22Rv1 (cell line): Measurements from ENCODE around the gene CALML4.

ENCODE experiments used
- H3K27ac ChIP-seq: fragments of 450-650 bp; 2 replicates; pipeline ENCODE4 v1.5.1; 2017
- ZFX ChIP-seq: fragments of 450-650 bp; IDR thresholded peaks from 2 replicates; pipeline ENCODE4 v1.6.1; 2017; ENCODE audit warnings: antibody characterized with exemption, borderline replicate concordance
- TF ChIP-seq, protein P1 (sequence below): fragments of 450-650 bp; IDR thresholded peaks from 2 replicates; pipeline ENCODE4 v1.5.1; 2017; ENCODE audit warnings: mild to moderate bottlenecking

The CALML4 gene

DNA sequence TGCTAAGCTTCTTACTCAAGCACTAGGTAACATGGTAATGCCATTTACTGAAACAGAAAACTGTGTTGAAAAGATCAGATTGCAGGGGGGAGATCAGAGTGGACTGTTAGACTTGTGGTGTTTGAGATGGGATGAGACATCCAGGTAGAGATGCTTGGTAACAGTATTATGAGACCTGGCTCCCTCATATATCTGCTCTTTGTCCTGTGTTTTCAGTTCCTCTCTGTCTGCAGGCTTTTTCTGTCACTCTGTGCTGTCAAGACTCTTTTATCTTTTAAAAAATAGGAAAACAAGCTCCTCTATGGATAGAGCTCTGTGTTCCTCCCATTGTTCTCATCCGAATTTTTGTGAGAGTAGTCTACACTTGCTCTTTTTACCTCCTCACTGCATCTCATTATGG lies 48.1 kb downstream of the CALML4 start:
- TF ChIP-seq, protein P1, sequence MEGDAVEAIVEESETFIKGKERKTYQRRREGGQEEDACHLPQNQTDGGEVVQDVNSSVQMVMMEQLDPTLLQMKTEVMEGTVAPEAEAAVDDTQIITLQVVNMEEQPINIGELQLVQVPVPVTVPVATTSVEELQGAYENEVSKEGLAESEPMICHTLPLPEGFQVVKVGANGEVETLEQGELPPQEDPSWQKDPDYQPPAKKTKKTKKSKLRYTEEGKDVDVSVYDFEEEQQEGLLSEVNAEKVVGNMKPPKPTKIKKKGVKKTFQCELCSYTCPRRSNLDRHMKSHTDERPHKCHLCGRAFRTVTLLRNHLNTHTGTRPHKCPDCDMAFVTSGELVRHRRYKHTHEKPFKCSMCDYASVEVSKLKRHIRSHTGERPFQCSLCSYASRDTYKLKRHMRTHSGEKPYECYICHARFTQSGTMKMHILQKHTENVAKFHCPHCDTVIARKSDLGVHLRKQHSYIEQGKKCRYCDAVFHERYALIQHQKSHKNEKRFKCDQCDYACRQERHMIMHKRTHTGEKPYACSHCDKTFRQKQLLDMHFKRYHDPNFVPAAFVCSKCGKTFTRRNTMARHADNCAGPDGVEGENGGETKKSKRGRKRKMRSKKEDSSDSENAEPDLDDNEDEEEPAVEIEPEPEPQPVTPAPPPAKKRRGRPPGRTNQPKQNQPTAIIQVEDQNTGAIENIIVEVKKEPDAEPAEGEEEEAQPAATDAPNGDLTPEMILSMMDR: no peak
- no peak for TF ChIP-seq ZFX
- H3K27ac ChIP-seq: no peak overlapping the region

DNA sequence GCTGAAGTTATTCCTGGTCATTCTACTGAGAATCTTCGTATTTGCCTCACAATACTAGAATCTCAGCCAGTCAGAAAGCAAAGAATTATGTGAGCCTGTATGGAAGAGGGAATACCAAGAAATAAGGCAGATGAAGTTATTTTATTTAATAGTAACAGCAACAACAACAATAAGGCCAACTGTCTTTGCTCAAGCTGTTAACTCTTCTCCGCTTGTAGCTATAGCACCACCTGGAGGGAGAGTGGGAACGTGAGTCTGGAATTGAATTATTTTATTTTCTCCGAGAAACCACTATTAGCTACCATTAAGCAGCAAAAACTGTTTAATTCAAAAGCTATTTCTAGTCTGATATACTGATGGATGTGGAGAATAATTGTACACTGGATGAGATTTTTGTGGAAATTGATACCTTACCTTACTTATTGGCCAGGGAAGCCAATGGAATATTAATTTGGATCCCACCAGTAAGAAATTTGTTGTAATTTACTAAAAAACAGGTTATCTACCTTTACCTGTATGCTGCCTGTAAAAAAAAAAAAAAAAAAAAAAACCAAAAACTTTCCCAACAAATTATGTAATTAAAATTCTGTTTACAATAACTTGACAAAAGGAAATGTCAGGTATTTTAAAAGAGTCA lies 50.1 kb downstream of the CALML4 start:
- no peak overlapping the region for H3K27ac ChIP-seq
- TF ChIP-seq, protein P1: peak; percentile 88
- no peak for TF ChIP-seq ZFX

DNA sequence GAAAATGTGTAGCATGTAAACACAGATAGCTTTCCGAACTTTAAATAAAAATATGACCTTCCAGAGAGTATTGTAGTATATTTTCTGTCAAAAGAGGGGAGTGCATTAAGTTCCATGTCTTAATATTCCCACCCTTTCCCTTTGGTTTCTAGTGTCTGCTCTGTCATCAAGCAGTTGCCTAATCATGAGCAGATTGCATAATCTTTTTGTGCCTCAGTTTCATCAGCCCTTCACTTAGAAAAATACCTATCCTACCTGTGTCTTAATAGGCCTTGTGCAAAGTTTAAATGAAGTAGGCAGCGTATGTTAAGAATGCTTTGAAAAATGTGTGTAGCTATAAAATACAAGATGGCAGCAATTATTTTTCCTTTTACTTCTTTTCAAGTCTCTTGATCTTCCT lies 52.8 kb downstream of the CALML4 start:
- TF ChIP-seq, protein P1: no peak
- no peak for TF ChIP-seq ZFX

DNA sequence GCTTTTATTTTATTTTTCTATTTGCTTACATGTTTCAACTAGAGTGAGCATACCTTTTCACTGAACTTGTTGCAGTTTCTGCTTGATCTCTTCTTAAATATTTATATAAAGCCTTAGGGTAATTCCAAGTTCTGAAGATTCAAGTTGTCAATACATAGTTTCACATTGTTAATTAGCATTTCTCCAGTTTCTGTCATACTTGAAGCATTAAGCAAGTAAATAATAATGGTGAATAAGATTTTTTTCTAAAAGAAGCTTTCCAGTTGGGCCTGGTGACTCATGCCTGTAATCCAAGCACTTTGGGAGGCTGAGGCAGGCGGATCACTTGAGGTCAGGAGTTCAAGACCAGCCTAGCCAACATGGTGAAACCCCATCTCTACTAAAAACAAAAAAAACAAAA lies 53.9 kb downstream of the CALML4 start:
- no peak overlapping the region for H3K27ac ChIP-seq
- TF ChIP-seq, protein P1: no peak
- TF ChIP-seq ZFX: no peak

More for the DNA sequence above, 52.8 kb downstream of the CALML4 start:
- H3K27ac ChIP-seq: no peak overlapping the region

DNA sequence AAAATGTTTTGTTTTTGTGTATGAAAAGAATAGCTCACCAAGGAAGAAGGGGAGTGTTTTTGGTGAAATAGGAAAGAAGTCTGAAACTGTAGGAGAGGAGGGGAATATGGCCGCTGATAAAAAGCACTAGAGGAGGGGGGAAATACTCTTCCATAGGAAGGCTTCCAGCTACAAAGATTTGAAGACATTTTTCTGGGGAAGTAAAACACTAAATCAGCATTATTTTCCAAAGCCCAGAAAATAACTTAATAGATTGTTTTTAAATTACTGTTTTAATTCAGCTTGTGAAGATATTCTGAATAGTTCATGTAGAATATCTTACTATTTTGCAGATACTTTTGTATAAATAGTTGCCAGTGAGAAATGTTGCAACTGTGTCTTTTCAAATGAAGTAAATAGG lies 54.9 kb downstream of the CALML4 start:
- TF ChIP-seq, protein P1: no peak
- no peak for TF ChIP-seq ZFX
- no peak overlapping the region for H3K27ac ChIP-seq

DNA sequence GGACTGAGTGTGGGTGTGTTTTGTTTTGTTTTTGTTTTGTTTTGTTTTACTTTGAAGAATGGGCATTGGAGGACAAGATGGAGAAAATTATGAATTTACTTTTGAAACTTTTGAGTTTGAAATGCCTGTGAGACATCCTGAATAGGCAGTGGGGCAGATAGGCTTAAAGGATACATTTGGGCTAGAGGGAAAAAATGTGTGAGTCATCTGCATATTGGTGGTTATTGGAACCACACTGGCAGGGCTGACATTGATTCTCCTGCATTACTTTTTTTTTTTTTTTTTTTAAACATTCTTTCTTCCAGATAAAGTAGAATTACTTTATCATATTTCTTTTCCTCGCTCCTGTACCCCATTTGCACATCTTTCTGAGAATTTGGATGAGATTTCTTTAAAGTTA lies 56.1 kb downstream of the CALML4 start:
- TF ChIP-seq, protein P1: no peak
- TF ChIP-seq ZFX: no peak
- H3K27ac ChIP-seq: no peak overlapping the region

DNA sequence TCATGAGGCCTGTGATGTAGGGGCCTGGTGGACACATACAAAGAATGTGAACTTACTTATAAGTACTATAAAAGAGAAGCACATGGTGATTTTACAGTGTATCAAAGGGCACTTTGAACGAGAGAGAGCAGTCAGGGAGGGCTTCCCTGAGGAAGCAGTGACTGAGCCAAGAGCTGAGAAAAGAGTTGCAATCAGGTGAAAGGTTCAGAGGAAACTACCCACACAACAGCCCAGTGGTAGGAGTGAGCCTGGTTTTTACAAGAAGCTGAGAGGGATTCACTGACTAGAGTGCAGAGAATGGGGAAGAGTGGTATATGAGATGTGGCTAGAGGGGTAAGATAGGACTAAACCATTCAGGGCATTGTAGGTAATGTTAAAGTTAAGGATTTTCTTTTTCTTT lies 57.1 kb downstream of the CALML4 start:
- H3K27ac ChIP-seq: no peak overlapping the region
- TF ChIP-seq, protein P1: no peak
- TF ChIP-seq ZFX: no peak
